Astrocyte of the hippocampus (primary cell): ENCODE results near the gene GIT2.
A peak's percentile ranks its signal among the peaks of the same experiment; 100 is the strongest.
"Not testable (repeated sequence)": the region's sequence is repeated elsewhere in the genome, so short reads cannot be mapped to it uniquely, and the experiment has no call there.

Source experiments
- DNase-seq: peaks from one replicate; pipeline ENCODE4 v3.0.0; 2011; ENCODE audit warnings: low read depth, low spot score

The GIT2 gene

DNA sequence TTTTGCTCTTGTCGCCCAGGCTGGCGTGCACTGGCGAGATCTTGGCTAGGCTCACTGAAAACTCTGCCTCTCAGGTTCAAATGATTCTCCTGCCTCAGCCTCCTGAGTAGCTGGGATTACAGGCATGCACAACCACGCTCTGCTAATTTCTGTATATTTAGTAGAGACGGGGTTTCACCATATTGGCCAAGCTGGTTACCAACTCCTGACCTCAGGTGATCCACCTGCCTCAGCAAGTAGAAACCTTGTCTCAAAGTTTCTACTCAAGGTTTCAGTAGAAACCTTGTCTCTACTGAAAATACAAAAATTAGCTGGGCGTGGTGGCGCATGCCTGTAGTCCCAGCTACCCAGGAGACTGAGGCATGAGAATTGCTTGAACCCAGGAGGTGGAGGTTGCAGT is 104.4 kb downstream of the GIT2 start:
- not testable (repeated sequence) for DNase-seq

DNA sequence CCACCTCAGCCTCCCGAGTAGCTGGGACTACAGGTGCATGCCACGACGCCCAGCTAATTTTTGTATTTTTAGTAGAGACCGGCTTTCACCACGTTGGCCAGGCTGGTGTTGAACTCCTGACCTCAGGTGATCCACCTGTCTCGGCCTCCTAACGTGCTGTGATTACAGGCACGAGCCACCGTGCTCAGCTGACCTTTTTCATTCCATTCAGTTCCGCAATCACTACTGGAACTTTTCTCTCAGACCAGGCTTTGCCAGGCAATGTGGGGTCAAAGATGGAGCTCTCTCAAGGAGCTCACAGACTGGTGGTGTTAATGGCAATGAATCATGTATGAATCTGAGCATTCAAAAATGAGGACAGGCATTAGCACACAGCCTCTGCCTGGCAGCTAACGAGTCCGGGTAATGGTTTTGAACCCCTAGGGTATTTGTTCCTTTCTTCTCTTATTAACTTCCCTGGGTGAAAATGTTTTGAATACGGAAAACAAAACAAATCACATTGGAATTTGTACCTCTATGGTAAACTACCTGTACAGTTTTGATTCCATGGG is 105.5 kb downstream of the GIT2 start:
- no peak for DNase-seq

- peak; percentile 40 for DNase-seq
These were observed 107.8 kb downstream of the GIT2 start for GRCh38 chr12:109888179-109889020.

DNA sequence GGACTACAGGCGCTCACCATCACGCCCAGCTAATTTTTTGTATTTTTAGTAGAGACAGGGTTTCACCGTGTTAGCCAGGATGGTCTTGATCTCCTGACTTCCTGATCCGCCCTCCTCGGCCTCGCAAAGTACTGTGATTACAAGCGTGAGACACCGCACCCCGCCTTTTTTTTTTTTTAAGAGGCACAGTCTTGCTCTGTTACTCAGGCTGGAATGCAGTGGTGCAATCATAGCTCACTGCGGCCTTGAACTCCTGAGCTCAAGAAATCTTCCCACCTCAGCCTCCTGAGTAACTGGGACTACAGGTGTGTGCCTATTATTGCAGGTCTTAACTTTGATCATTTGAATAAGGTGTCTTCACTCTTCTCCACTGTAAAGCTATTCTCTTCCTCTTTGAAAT is 110.6 kb downstream of the GIT2 start:
- no peak for DNase-seq

GRCh38 chr12:109883461-109883860 is 112.7 kb downstream of the GIT2 start:
- no peak for DNase-seq

- no peak for DNase-seq
These were observed 114.4 kb downstream of the GIT2 start for GRCh38 chr12:109881752-109882151.

DNA sequence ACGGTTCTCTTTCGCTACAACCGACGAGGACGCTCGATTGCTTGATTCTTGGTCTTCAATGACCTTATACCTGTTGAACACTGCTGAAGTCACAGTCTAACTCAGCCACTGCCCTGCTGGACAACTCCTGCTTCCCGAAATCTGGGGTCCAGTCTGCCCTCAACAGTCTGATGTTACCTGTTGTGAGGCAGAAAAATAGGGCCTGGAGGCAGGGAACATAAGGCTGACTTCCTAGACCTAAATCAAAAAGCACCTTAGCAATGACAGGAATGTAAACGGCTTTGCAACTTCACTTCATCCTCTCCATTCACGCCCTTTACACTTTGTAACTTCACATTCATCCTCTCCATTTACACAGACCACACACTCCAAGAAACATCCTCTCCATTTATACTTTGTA is 115.2 kb downstream of the GIT2 start:
- DNase-seq, result peak; percentile 13

GRCh38 chr12:109880043-109880931 is 115.9 kb downstream of the GIT2 start, which contains the start of gene GLTP:
GLTP (minus strand) TSS chr12:109880541; CDS start chr12:109880374, 167 bp downstream.
- DNase-seq, result peak; percentile 96
